SK-N-SH (cell line): ENCODE data around the gene SSX2IP. TPM values are rescaled to one million over a fixed set of nuclear protein-coding genes. Genes with fewer than 3 reads are reported as not detected.
"Not testable (repeated sequence)": the region's sequence is repeated elsewhere in the genome, so short reads cannot be mapped to it uniquely, and the experiment has no call there.

ENCODE experiments used
- CTCF ChIA-PET: fragments of 300-600, 350-600 bp; formaldehyde crosslinking; extraction: SDS; loops from one replicate; lab custom pipeline; 2021; lab: Yijun Ruan, JAX
- POLR2A ChIA-PET: fragments of 350-600 bp; sonication (Branson Sonifier 250); formaldehyde crosslinking; extraction: SDS; loops from one replicate; lab custom pipeline; 2020; ENCODE audit warnings: antibody characterized with exemption, inconsistent platforms; lab: Yijun Ruan, JAX
- DNase-seq: peaks from one replicate; pipeline ENCODE4 v3.0.0; 2012
- H2AFZ ChIP-seq: fragments of 200-600 bp; sonication (generic); 2 replicates; pipeline ENCODE4 v1.8.1; 2016; ENCODE audit warnings: antibody characterized with exemption, mild to moderate bottlenecking, low read depth
- H3F3A ChIP-seq: fragments of 200-600 bp; sonication (generic); replicated peaks from 2 replicates; pipeline ENCODE3; 2016; ENCODE audit warnings: antibody characterized with exemption, mild to moderate bottlenecking; ENCODE audit not compliant: insufficient read depth
- H3K27ac ChIP-seq, 2 experiments: fragments of 200-500 bp in 1 of 2; fragments of 200-600 bp in 1 of 2; sonication (Bioruptor generic) in 1 of 2; sonication (generic), shearing (Covaris generic) in 1 of 2; 2 replicates each; pipeline versions ENCODE4 v1.5.1 to v1.6.1; 2014 to 2016; ENCODE audit warnings: low read depth in 2 of 2, inconsistent platforms in 1 of 2, low read length in 1 of 2, mild to moderate bottlenecking in 1 of 2, mixed read lengths in 1 of 2
- H3K27me3 ChIP-seq: fragments of 200-600 bp; sonication (generic), shearing (Covaris generic); 2 replicates; pipeline ENCODE4 v1.6.1; 2016; ENCODE audit warnings: mixed run types; ENCODE audit not compliant: insufficient read depth
- H3K36me3 ChIP-seq, 2 experiments: fragments of 200-500 bp in 1 of 2; fragments of 200-600 bp in 1 of 2; sonication (Bioruptor generic) in 1 of 2; sonication (generic) in 1 of 2; replicated peaks in 1 of 2; 2 replicates each; pipeline versions ENCODE3 to v1.5.1; 2014 to 2016; ENCODE audit warnings: low read length in 1 of 2, mild to moderate bottlenecking in 1 of 2; ENCODE audit not compliant: insufficient read depth in 2 of 2, control insufficient read depth in 1 of 2
- H3K4me1 ChIP-seq, 2 experiments: fragments of 200-500 bp in 1 of 2; fragments of 200-600 bp in 1 of 2; sonication (Bioruptor generic) in 1 of 2; sonication (generic), shearing (Covaris generic) in 1 of 2; 2 replicates each; pipeline versions ENCODE4 v1.5.1 to v1.6.1; 2014 to 2016; ENCODE audit warnings: low read depth in 1 of 2, low read length in 1 of 2, mixed run types in 1 of 2; ENCODE audit not compliant: insufficient read depth in 2 of 2, control insufficient read depth in 1 of 2
- H3K4me2 ChIP-seq: fragments of 200-600 bp; sonication (generic), shearing (Covaris generic); 2 replicates; pipeline ENCODE4 v1.6.1; 2017; ENCODE audit warnings: mixed run types
- H3K4me3 ChIP-seq, 2 experiments: fragments of 200-500 bp in 1 of 2; fragments of 200-600 bp in 1 of 2; sonication (Bioruptor generic) in 1 of 2; sonication (generic), shearing (Covaris generic) in 1 of 2; 2 replicates each; pipeline versions ENCODE4 v1.5.1 to v1.8.1; 2014 to 2016; ENCODE audit warnings: low read depth in 2 of 2, inconsistent platforms in 1 of 2, low read length in 1 of 2, mild to moderate bottlenecking in 1 of 2, mixed read lengths in 1 of 2, moderate library complexity in 1 of 2
- H3K79me2 ChIP-seq: fragments of 200-600 bp; sonication (generic); 2 replicates; pipeline ENCODE4 v1.8.1; 2017; ENCODE audit warnings: mild to moderate bottlenecking; ENCODE audit not compliant: insufficient read depth
- H3K9ac ChIP-seq: fragments of 200-600 bp; sonication (generic); 2 replicates; pipeline ENCODE4 v1.6.1; 2017; ENCODE audit warnings: mixed run types
- H3K9me2 ChIP-seq: fragments of 200-600 bp; sonication (generic); 2 replicates; pipeline ENCODE4 v1.6.1; 2017; ENCODE audit warnings: mixed run types
- H3K9me3 ChIP-seq: fragments of 200-600 bp; sonication (generic); 2 replicates; pipeline ENCODE4 v1.6.1; 2017; ENCODE audit warnings: mixed run types, mild to moderate bottlenecking, moderate library complexity
- H4K20me1 ChIP-seq: fragments of 200-600 bp; sonication (generic); 2 replicates; pipeline ENCODE4 v1.6.1; 2017; ENCODE audit warnings: mild to moderate bottlenecking, mixed run types; ENCODE audit not compliant: insufficient read depth
- ELF1 ChIP-seq: IDR thresholded peaks from 2 replicates; pipeline ENCODE4 v1.4.0; 2012
- FOSL2 ChIP-seq: IDR thresholded peaks from 2 replicates; pipeline ENCODE4 v1.4.0; 2012; ENCODE audit warnings: low read depth, mild to moderate bottlenecking, moderate library complexity, borderline replicate concordance
- JUND ChIP-seq: IDR thresholded peaks from 2 replicates; pipeline ENCODE4 v1.4.0; 2012
- MXI1 ChIP-seq: IDR thresholded peaks from 2 replicates; pipeline ENCODE4 v1.6.1; 2012; ENCODE audit warnings: mild to moderate bottlenecking, low read depth, low read length, improper control_type of control experiment
- NFIC ChIP-seq: IDR thresholded peaks from 2 replicates; pipeline ENCODE4 v1.4.0; 2012; ENCODE audit warnings: borderline replicate concordance
- NRF1 ChIP-seq: IDR thresholded peaks from 2 replicates; pipeline ENCODE4 v1.6.1; 2012; ENCODE audit warnings: low read depth, mild to moderate bottlenecking, low read length
- RFX5 ChIP-seq: IDR thresholded peaks from 2 replicates; pipeline ENCODE4 v1.6.1; 2012; ENCODE audit warnings: mild to moderate bottlenecking, improper control_type of control experiment, low read length
- RXRA ChIP-seq: IDR thresholded peaks from 2 replicates; pipeline ENCODE4 v1.4.0; 2012; ENCODE audit warnings: low read depth, mild to moderate bottlenecking, borderline replicate concordance
- SIN3A ChIP-seq: IDR thresholded peaks from 2 replicates; pipeline ENCODE4 v1.6.1; 2012; ENCODE audit warnings: low read depth, mild to moderate bottlenecking, low read length, moderate library complexity, borderline replicate concordance
- SMC3 ChIP-seq: IDR thresholded peaks from 2 replicates; pipeline ENCODE4 v1.6.1; 2012; ENCODE audit warnings: low read depth, low read length, improper control_type of control experiment
- YY1 ChIP-seq: IDR thresholded peaks from 2 replicates; pipeline ENCODE4 v1.4.0; 2012; ENCODE audit warnings: low read depth, mild to moderate bottlenecking
- WGBS: methylation state at CpG from one replicate; pipeline ENCODE4 v1.1.6; 2017; ENCODE audit warnings: low lambda C conversion rate; 5-methylcytosine and 5-hydroxymethylcytosine counted together
- polyA plus RNA-seq, 3 experiments: library from polyadenylated mRNA; depleted of rRNA; stranded (reverse); fragments of >200 nt; gene quantifications; 2 replicates each; pipeline ENCODE4 v1.2.3, GENCODE V29; 2012
- TF ChIP-seq, protein P1 (sequence below): IDR thresholded peaks from 2 replicates; pipeline ENCODE4 v1.4.0; 2012; ENCODE audit warnings: low read depth, borderline replicate concordance
- TF ChIP-seq, protein P2 (sequence below): fragments of 150-350 bp; IDR thresholded peaks from 2 replicates; pipeline ENCODE4 v1.6.1; 2017; ENCODE audit warnings: antibody characterized with exemption, low read length, low read depth, borderline replicate concordance
- TF ChIP-seq, protein P3 (sequence below): fragments of 200-600 bp; sonication (generic); IDR thresholded peaks from 2 replicates; pipeline ENCODE4 v1.6.1; 2017; ENCODE audit warnings: antibody characterized with exemption, mild to moderate bottlenecking, moderate library complexity
- TF ChIP-seq, protein P4 (sequence below): IDR thresholded peaks from 2 replicates; pipeline ENCODE4 v1.6.1; 2012; ENCODE audit warnings: mild to moderate bottlenecking, low read depth, low read length, moderate library complexity

Gene SSX2IP
- polyA plus RNA-seq, 1 of the 3 experiments (the other 2 are of a cell fraction): 7.7 TPM

DNA sequence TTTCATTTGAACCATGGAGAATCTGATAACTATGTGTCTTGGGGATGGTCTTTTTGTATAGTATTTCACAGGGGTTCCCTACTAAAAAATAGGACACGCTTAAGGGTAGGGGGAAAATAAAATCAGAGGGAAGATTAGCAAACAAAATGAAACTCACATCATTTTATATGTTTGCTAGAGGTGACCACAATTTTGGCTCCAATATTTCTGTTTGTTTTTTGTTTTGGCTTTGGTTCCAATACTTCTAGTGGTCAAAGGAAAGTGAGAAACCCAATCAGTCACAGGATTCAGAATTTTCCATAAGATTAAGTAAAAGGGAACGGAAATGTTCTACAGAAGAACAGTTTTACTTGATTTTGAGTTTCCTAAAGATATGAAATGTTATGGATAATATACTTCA lies 42.3 kb upstream of the SSX2IP start (continued):
- TF ChIP-seq, protein P1, sequence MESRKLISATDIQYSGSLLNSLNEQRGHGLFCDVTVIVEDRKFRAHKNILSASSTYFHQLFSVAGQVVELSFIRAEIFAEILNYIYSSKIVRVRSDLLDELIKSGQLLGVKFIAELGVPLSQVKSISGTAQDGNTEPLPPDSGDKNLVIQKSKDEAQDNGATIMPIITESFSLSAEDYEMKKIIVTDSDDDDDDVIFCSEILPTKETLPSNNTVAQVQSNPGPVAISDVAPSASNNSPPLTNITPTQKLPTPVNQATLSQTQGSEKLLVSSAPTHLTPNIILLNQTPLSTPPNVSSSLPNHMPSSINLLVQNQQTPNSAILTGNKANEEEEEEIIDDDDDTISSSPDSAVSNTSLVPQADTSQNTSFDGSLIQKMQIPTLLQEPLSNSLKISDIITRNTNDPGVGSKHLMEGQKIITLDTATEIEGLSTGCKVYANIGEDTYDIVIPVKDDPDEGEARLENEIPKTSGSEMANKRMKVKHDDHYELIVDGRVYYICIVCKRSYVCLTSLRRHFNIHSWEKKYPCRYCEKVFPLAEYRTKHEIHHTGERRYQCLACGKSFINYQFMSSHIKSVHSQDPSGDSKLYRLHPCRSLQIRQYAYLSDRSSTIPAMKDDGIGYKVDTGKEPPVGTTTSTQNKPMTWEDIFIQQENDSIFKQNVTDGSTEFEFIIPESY: no peak

DNA sequence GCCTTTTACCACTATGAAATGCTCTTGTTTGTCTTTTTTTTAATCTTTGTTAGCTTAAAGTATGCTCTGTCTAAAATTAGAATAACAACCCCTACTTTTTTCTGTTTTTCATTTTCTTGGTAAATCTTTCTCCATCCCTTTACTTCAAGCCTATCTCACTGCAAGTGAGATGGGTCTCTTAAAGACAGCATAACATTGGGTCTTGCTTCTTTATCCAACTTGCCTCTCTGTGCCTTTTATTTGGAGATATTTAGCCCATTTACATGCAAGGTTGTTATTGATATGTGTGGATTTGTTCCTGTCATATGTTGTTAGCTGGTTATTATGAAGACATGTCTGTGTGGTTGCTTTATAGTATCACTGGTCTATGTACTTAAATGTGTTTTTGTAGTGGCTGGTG lies 41.3 kb upstream of the SSX2IP start:
- Histone ChIP-seq H3K4me3 (no peak overlapping the region), H3K79me2 (no peaks in the 10 kb centered on the region), H2AFZ (no peak overlapping the region), H3K27ac (no peak overlapping the region), H3K4me2 (no peak overlapping the region), H3K27me3 (no peaks in the 10 kb centered on the region), H3K9me2 (no peaks in the 10 kb centered on the region), H3K9me3 (peaks cover 5% of the 10 kb centered on the region; the same call in 1 of the 2 replicates), H3K36me3 (no peaks in the 10 kb centered on the region), H3K4me1 (peaks cover 0 to 7% of the 10 kb centered on the region in 2 experiments; a peak in 3 of 4 replicates), H3K9ac (no peak overlapping the region), H3F3A (peaks cover 8% of the 10 kb centered on the region), H4K20me1 (no peaks in the 10 kb centered on the region)
- POLR2A ChIA-PET: no interaction called here
- TF ChIP-seq, protein P2, sequence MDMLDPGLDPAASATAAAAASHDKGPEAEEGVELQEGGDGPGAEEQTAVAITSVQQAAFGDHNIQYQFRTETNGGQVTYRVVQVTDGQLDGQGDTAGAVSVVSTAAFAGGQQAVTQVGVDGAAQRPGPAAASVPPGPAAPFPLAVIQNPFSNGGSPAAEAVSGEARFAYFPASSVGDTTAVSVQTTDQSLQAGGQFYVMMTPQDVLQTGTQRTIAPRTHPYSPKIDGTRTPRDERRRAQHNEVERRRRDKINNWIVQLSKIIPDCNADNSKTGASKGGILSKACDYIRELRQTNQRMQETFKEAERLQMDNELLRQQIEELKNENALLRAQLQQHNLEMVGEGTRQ: no peak
- TF ChIP-seq YY1: no peak
- TF ChIP-seq, protein P3, sequence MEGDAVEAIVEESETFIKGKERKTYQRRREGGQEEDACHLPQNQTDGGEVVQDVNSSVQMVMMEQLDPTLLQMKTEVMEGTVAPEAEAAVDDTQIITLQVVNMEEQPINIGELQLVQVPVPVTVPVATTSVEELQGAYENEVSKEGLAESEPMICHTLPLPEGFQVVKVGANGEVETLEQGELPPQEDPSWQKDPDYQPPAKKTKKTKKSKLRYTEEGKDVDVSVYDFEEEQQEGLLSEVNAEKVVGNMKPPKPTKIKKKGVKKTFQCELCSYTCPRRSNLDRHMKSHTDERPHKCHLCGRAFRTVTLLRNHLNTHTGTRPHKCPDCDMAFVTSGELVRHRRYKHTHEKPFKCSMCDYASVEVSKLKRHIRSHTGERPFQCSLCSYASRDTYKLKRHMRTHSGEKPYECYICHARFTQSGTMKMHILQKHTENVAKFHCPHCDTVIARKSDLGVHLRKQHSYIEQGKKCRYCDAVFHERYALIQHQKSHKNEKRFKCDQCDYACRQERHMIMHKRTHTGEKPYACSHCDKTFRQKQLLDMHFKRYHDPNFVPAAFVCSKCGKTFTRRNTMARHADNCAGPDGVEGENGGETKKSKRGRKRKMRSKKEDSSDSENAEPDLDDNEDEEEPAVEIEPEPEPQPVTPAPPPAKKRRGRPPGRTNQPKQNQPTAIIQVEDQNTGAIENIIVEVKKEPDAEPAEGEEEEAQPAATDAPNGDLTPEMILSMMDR: no peak
- TF ChIP-seq FOSL2: no peak
- no peak for TF ChIP-seq RFX5
- TF ChIP-seq, protein P4, sequence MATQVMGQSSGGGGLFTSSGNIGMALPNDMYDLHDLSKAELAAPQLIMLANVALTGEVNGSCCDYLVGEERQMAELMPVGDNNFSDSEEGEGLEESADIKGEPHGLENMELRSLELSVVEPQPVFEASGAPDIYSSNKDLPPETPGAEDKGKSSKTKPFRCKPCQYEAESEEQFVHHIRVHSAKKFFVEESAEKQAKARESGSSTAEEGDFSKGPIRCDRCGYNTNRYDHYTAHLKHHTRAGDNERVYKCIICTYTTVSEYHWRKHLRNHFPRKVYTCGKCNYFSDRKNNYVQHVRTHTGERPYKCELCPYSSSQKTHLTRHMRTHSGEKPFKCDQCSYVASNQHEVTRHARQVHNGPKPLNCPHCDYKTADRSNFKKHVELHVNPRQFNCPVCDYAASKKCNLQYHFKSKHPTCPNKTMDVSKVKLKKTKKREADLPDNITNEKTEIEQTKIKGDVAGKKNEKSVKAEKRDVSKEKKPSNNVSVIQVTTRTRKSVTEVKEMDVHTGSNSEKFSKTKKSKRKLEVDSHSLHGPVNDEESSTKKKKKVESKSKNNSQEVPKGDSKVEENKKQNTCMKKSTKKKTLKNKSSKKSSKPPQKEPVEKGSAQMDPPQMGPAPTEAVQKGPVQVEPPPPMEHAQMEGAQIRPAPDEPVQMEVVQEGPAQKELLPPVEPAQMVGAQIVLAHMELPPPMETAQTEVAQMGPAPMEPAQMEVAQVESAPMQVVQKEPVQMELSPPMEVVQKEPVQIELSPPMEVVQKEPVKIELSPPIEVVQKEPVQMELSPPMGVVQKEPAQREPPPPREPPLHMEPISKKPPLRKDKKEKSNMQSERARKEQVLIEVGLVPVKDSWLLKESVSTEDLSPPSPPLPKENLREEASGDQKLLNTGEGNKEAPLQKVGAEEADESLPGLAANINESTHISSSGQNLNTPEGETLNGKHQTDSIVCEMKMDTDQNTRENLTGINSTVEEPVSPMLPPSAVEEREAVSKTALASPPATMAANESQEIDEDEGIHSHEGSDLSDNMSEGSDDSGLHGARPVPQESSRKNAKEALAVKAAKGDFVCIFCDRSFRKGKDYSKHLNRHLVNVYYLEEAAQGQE: no peak
- no peak for TF ChIP-seq JUND
- no peak for TF ChIP-seq NFIC
- no peak for TF ChIP-seq NRF1
- TF ChIP-seq RXRA: no peak
- no peak for TF ChIP-seq SMC3
- no peak for TF ChIP-seq SIN3A
- no peak for TF ChIP-seq MXI1
- no peak for TF ChIP-seq ELF1
- CTCF ChIA-PET: no interaction called here
- no peak for DNase-seq

DNA sequence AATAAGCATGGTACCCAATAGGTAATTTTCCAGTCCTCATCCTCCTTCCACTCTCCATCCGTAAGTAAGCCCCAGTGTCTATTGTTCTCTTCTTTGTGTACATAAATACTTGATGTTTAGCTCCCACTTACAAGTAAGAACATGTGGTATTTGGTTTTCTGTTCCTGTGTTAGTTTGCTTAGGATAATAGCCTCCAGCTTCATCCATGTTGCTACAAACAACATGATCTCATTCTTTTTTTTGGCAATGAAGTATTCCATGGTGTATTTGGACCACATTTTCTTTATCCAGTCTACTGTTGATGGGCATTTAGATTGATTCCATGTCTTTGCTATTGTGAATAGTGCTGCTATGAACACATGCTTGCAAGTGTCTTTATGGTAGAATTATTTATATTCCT lies 37.5 kb upstream of the SSX2IP start:
- H3K79me2 ChIP-seq, H3K4me2 ChIP-seq, H3K4me3 ChIP-seq, POLR2A ChIA-PET, H4K20me1 ChIP-seq, H3K27ac ChIP-seq, DNase-seq, H2AFZ ChIP-seq, H3K9me2 ChIP-seq, H3K4me1 ChIP-seq, H3K27me3 ChIP-seq, H3K9me3 ChIP-seq, H3K36me3 ChIP-seq, H3K9ac ChIP-seq, H3F3A ChIP-seq: not testable (repeated sequence)
- CTCF ChIA-PET: interaction anchor here (1.3 kb wide), 1 partner anchor 26 kb away, joined by 3 read pairs; no protein-coding TSS in a partner anchor
- 82% methylated on average over 1 of the region's 1 CpG for WGBS
